Mesenchymal stem cell (in vitro differentiated cells and primary cell): ENCODE data around the gene NACC1.

Experiments
- DNase-seq: peaks from one replicate; pipeline ENCODE4 v3.0.0-alpha.2; 2013
- H2AFZ ChIP-seq: one replicate; pipeline ENCODE4 v1.6.1; 2013; ENCODE audit warnings: low read depth, mild to moderate bottlenecking, control low read depth, inconsistent platforms, low read length, moderate library complexity
- H2AK5ac ChIP-seq: 2 replicates; pipeline ENCODE4 v1.6.1; 2013; ENCODE audit warnings: low read length, moderate library complexity, mild to moderate bottlenecking, inconsistent platforms; ENCODE audit not compliant: severe bottlenecking
- H2BK120ac ChIP-seq: one replicate; pipeline ENCODE4 v1.6.1; 2013; ENCODE audit warnings: low read depth, mild to moderate bottlenecking, inconsistent platforms, low read length, moderate library complexity
- H2BK12ac ChIP-seq, 2 experiments: one replicate each; pipeline ENCODE4 v1.6.1; 2013; ENCODE audit warnings: inconsistent platforms in 2 of 2, low read length in 2 of 2, mild to moderate bottlenecking in 2 of 2, moderate library complexity in 2 of 2, control low read depth in 1 of 2
- H2BK15ac ChIP-seq: one replicate; pipeline ENCODE4 v1.6.1; 2013; ENCODE audit warnings: mild to moderate bottlenecking, low read depth, inconsistent platforms; ENCODE audit not compliant: poor library complexity, severe bottlenecking
- H2BK5ac ChIP-seq: 2 replicates; pipeline ENCODE4 v1.6.1; 2013; ENCODE audit warnings: low read depth, mild to moderate bottlenecking, low read length, control low read depth, inconsistent platforms; ENCODE audit not compliant: poor library complexity, severe bottlenecking
- H3K14ac ChIP-seq, 2 experiments: one replicate each; pipeline ENCODE4 v1.6.1; 2013; ENCODE audit warnings: inconsistent platforms in 2 of 2, low read length in 2 of 2, control low read depth in 1 of 2, mild to moderate bottlenecking in 1 of 2, moderate library complexity in 1 of 2
- H3K18ac ChIP-seq, 2 experiments: one replicate each; pipeline ENCODE4 v1.6.1; 2013; ENCODE audit warnings: inconsistent platforms in 2 of 2, low read length in 2 of 2, control low read depth in 1 of 2, low read depth in 1 of 2, mild to moderate bottlenecking in 1 of 2
- H3K23ac ChIP-seq, 2 experiments: one replicate each; pipeline ENCODE4 v1.6.1; 2013; ENCODE audit warnings: inconsistent platforms in 2 of 2, low read length in 2 of 2, mild to moderate bottlenecking in 2 of 2, moderate library complexity in 2 of 2, control low read depth in 1 of 2
- H3K27ac ChIP-seq: 2 replicates; pipeline ENCODE4 v1.5.1; 2013; ENCODE audit warnings: mild to moderate bottlenecking, moderate library complexity, low read length, control low read depth, inconsistent platforms; ENCODE audit not compliant: poor library complexity, severe bottlenecking
- H3K27me3 ChIP-seq, 2 experiments: 2 replicates each; pipeline versions ENCODE4 v1.6.1 to v1.7.0; 2013; ENCODE audit warnings: low read length in 2 of 2, mild to moderate bottlenecking in 2 of 2, moderate library complexity in 2 of 2, control low read depth in 1 of 2, inconsistent platforms in 1 of 2; ENCODE audit not compliant: control insufficient read depth in 1 of 2, insufficient read depth in 1 of 2
- H3K36me3 ChIP-seq, 2 experiments: 2 replicates each; pipeline versions ENCODE4 v1.6.1 to v1.7.0; 2013; ENCODE audit warnings: low read length in 2 of 2, control low read depth in 1 of 2, inconsistent platforms in 1 of 2, low read depth in 1 of 2, mild to moderate bottlenecking in 1 of 2; ENCODE audit not compliant: insufficient read depth in 2 of 2, control insufficient read depth in 1 of 2
- H3K4ac ChIP-seq, 2 experiments: one replicate each; pipeline ENCODE4 v1.6.1; 2013; ENCODE audit warnings: inconsistent platforms in 2 of 2, low read length in 2 of 2, mild to moderate bottlenecking in 2 of 2, moderate library complexity in 2 of 2, control low read depth in 1 of 2, low read depth in 1 of 2
- H3K4me1 ChIP-seq: 2 replicates; pipeline ENCODE4 v1.6.1; 2013; ENCODE audit warnings: low read depth, low read length, control low read depth; ENCODE audit not compliant: control insufficient read depth, insufficient read depth
- H3K4me2 ChIP-seq: 2 replicates; pipeline ENCODE4 v1.6.1; 2013; ENCODE audit warnings: low read length, mild to moderate bottlenecking, inconsistent platforms; ENCODE audit not compliant: poor library complexity, severe bottlenecking
- H3K4me3 ChIP-seq, 2 experiments: 2 replicates each; pipeline versions ENCODE4 v1.5.1 to v1.7.0; 2013; ENCODE audit warnings: low read length in 2 of 2, mild to moderate bottlenecking in 2 of 2, control low read depth in 1 of 2, low read depth in 1 of 2; ENCODE audit not compliant: insufficient read depth in 1 of 2
- H3K79me1 ChIP-seq: replicated peaks from 2 replicates; pipeline ENCODE4 v1.6.1; 2013; ENCODE audit warnings: mild to moderate bottlenecking, control low read depth, low read length, inconsistent platforms; ENCODE audit not compliant: poor library complexity, severe bottlenecking
- H3K9ac ChIP-seq: 2 replicates; pipeline ENCODE4 v1.7.0; 2013; ENCODE audit warnings: mild to moderate bottlenecking, low read length, moderate library complexity
- H3K9me3 ChIP-seq: 2 replicates; pipeline ENCODE4 v1.7.0; 2013; ENCODE audit warnings: mild to moderate bottlenecking, low read length; ENCODE audit not compliant: control insufficient read depth
- H4K8ac ChIP-seq: one replicate; pipeline ENCODE4 v1.6.1; 2013; ENCODE audit warnings: inconsistent platforms, mild to moderate bottlenecking, low read length, moderate library complexity
- H4K91ac ChIP-seq: one replicate; pipeline ENCODE4 v1.6.1; 2013; ENCODE audit warnings: mild to moderate bottlenecking, low read length, inconsistent platforms
- WGBS: methylation state at CpG from one replicate; pipeline ENCODE4 v1.1.7; 2013; ENCODE audit warnings: mixed read lengths; 5-methylcytosine and 5-hydroxymethylcytosine counted together

The NACC1 gene

GRCh38 chr19:13154241-13154778, 36.2 kb downstream of the NACC1 start:
- Histone ChIP-seq H3K23ac (peak overlapping the region in 1 of 2 experiments; percentile 6), H2BK15ac (peak overlapping the region; percentile 44), H3K9ac (peak overlapping the region; percentile 100), H3K4me3 (peak overlapping the region; percentile 91 to 95), H3K4me1 (peaks cover 22% of the 10 kb centered on the region), H3K27ac (peak overlapping the region; percentile 82), H2BK120ac (peak overlapping the region; percentile 78), H3K27me3 (no peaks in the 10 kb centered on the region), H2AFZ (no peak overlapping the region), H2BK5ac (peak overlapping the region; percentile 54), H4K91ac (peak overlapping the region; percentile 83), H3K18ac (peak overlapping the region; percentile 88 to 97), H3K4me2 (peak overlapping the region; percentile 71), H4K8ac (peak overlapping the region; percentile 1), H3K79me1 (peaks cover 6% of the 10 kb centered on the region), H3K4ac (peak overlapping the region; percentile 67 to 92), H2AK5ac (peak overlapping the region; percentile 76), H3K9me3 (no peaks in the 10 kb centered on the region), H2BK12ac (peak overlapping the region in 1 of 2 experiments; percentile 87), H3K14ac (peak overlapping the region in 1 of 2 experiments; percentile 86), H3K36me3 (peaks cover 8% of the 10 kb centered on the region in 2 experiments)
- WGBS, result 0% methylated on average over 16 of the region's 21 CpGs
- DNase-seq, result peak; percentile 82

GRCh38 chr19:13154911-13155471, 36.9 kb downstream of the NACC1 start:
- Histone ChIP-seq H3K4me3 (peak overlapping the region; percentile 55 to 91), H3K18ac (peak overlapping the region; percentile 63 to 92), H2BK5ac (no peak overlapping the region), H4K8ac (peak overlapping the region; percentile 52), H3K36me3 (peaks cover 8% of the 10 kb centered on the region in 2 experiments), H3K27me3 (no peaks in the 10 kb centered on the region), H3K4me2 (peak overlapping the region; percentile 81), H3K79me1 (no peaks in the 10 kb centered on the region), H3K4me1 (peaks cover 18% of the 10 kb centered on the region), H2AFZ (no peak overlapping the region), H2AK5ac (peak overlapping the region; percentile 91), H3K9ac (peak overlapping the region; percentile 100), H2BK12ac (peak overlapping the region in 1 of 2 experiments; percentile 86), H2BK15ac (peak overlapping the region; percentile 60), H3K4ac (peak overlapping the region; percentile 13 to 92), H2BK120ac (no peak overlapping the region), H3K27ac (peak overlapping the region; percentile 82), H3K9me3 (no peaks in the 10 kb centered on the region), H3K14ac (peak overlapping the region in 1 of 2 experiments; percentile 91), H3K23ac (no peak overlapping the region), H4K91ac (peak overlapping the region; percentile 52)
- DNase-seq, result peak; percentile 93
- WGBS, result under 1% methylated on average over 19 of the region's 24 CpGs

GRCh38 chr19:13155472-13156359, 37.7 kb downstream of the NACC1 start:
- WGBS, result under 1% methylated on average over 20 of the region's 55 CpGs
- Histone ChIP-seq H3K4me1 (peaks cover 18% of the 10 kb centered on the region), H3K9me3 (no peaks in the 10 kb centered on the region), H2BK15ac (peak overlapping the region; percentile 87), H3K79me1 (no peaks in the 10 kb centered on the region), H3K27me3 (no peaks in the 10 kb centered on the region), H3K18ac (peak overlapping the region; percentile 64 to 92), H3K36me3 (peaks cover 8% of the 10 kb centered on the region in 2 experiments), H2AK5ac (peak overlapping the region; percentile 91), H3K9ac (peak overlapping the region; percentile 100), H2BK12ac (peak overlapping the region in 1 of 2 experiments; percentile 54), H3K14ac (no peak overlapping the region), H4K8ac (no peak overlapping the region), H3K23ac (peak overlapping the region in 1 of 2 experiments; percentile 89), H3K4me2 (peak overlapping the region; percentile 81), H3K27ac (peak overlapping the region; percentile 82), H3K4me3 (peak overlapping the region; percentile 39 to 91), H2BK5ac (no peak overlapping the region), H3K4ac (peak overlapping the region; percentile 35 to 92), H2BK120ac (peak overlapping the region; percentile 11), H2AFZ (no peak overlapping the region), H4K91ac (no peak overlapping the region)
- DNase-seq, result peak; percentile 96

GRCh38 chr19:13159713-13160112, 41.6 kb downstream of the NACC1 start:
- Histone ChIP-seq H3K4me2 (no peak overlapping the region), H3K36me3 (no peaks in the 10 kb centered on the region), H3K23ac (no peak overlapping the region), H3K4me3 (no peak overlapping the region), H3K4ac (no peak overlapping the region), H3K27ac (no peak overlapping the region), H3K9me3 (no peaks in the 10 kb centered on the region), H4K8ac (no peak overlapping the region), H2BK5ac (no peak overlapping the region), H2BK120ac (no peak overlapping the region), H3K14ac (no peak overlapping the region), H3K4me1 (peaks cover 29% of the 10 kb centered on the region), H4K91ac (no peak overlapping the region), H2AFZ (no peak overlapping the region), H2BK15ac (no peak overlapping the region), H3K27me3 (no peaks in the 10 kb centered on the region), H3K18ac (no peak overlapping the region), H3K79me1 (no peaks in the 10 kb centered on the region), H3K9ac (no peak overlapping the region), H2AK5ac (no peak overlapping the region), H2BK12ac (no peak overlapping the region)
- DNase-seq, result no peak
- 77% methylated on average over 2 of the region's 3 CpGs for WGBS
